SK-N-SH (cell line): ENCODE results near the gene TTC21A.

Experiments used
- CTCF ChIP-seq: fragments of 200-600 bp; sonication (generic); IDR thresholded peaks from 2 replicates; pipeline ENCODE4 v1.6.1; 2017; ENCODE audit warnings: antibody characterized with exemption, mild to moderate bottlenecking, moderate library complexity
- MAX ChIP-seq: IDR thresholded peaks from 2 replicates; pipeline ENCODE4 v1.4.0; 2012; ENCODE audit warnings: low read depth
- MXI1 ChIP-seq: IDR thresholded peaks from 2 replicates; pipeline ENCODE4 v1.6.1; 2012; ENCODE audit warnings: mild to moderate bottlenecking, low read depth, low read length, improper control_type of control experiment
- RAD21 ChIP-seq: IDR thresholded peaks from 2 replicates; pipeline ENCODE4 v1.6.1; 2012; ENCODE audit warnings: mild to moderate bottlenecking, low read length
- RXRA ChIP-seq: IDR thresholded peaks from 2 replicates; pipeline ENCODE4 v1.4.0; 2012; ENCODE audit warnings: low read depth, mild to moderate bottlenecking, borderline replicate concordance

- TF ChIP-seq RXRA = no peak
- no peak for TF ChIP-seq MAX
- no peak for TF ChIP-seq CTCF
- TF ChIP-seq MXI1 = no peak
- TF ChIP-seq RAD21 = no peak
These were observed 38.6 kb downstream of the TTC21A start for GRCh38 chr3:39146083-39146501.
